Cardiac muscle cell (in vitro differentiated cells and primary cell): ENCODE measurements around the gene ZBED1. TPM values are rescaled to one million over a fixed set of nuclear protein-coding genes. Genes with fewer than 3 reads are reported as not detected.
"Not testable (repeated sequence)": the region's sequence is repeated elsewhere in the genome, so short reads cannot be mapped to it uniquely, and the experiment has no call there.

Source experiments
- DNase-seq, 2 donors: peaks; one replicate each; pipeline versions ENCODE4 v3.0.0 to v3.0.0-alpha.2; 2010 to 2017; ENCODE audit warnings: low read depth in 1 of 2, low spot score in 1 of 2
- H3K27ac ChIP-seq: fragments of 200-600 bp; sonication (generic); 2 replicates; pipeline ENCODE4 v1.5.1; 2016
- H3K27me3 ChIP-seq: fragments of 200-600 bp; sonication (generic); 2 replicates; pipeline ENCODE4 v1.6.0; 2016; ENCODE audit warnings: control low read depth
- H3K36me3 ChIP-seq: fragments of 200-600 bp; sonication (generic); 2 replicates; pipeline ENCODE4 v1.5.1; 2016; ENCODE audit warnings: control low read depth
- H3K4me1 ChIP-seq: fragments of 200-600 bp; sonication (generic); 2 replicates; pipeline ENCODE4 v1.8.1; 2017; ENCODE audit warnings: low read depth, mild to moderate bottlenecking, mixed run types
- H3K4me3 ChIP-seq: fragments of 200-600 bp; sonication (generic); 2 replicates; pipeline ENCODE4 v1.5.1; 2016; ENCODE audit warnings: mild to moderate bottlenecking
- H3K9me3 ChIP-seq: fragments of 200-600 bp; sonication (generic); 2 replicates; pipeline ENCODE4 v1.5.1; 2017; ENCODE audit warnings: low read depth, mild to moderate bottlenecking, control low read depth
- polyA plus RNA-seq: library from polyadenylated mRNA; unstranded; fragments of >200 nt; fragmentation: Nextera tagmentation; extraction: Ambion mirVana; gene quantifications from 2 replicates; pipeline ENCODE4 v1.2.1, GENCODE V29; 2016
- total RNA-seq: library from RNA; depleted of rRNA; stranded (reverse); fragments of >200 nt; gene quantifications from 2 replicates; pipeline ENCODE4 v1.2.3, GENCODE V29; 2016
- TF ChIP-seq, protein P1 (sequence below): IDR thresholded peaks from 2 replicates; pipeline ENCODE4 v1.5.1; 2012; ENCODE audit warnings: low read depth, mild to moderate bottlenecking, low read length

Gene ZBED1
- total and polyA plus RNA-seq, 2 experiments from 2014 or later: 21.0 to 32.3 TPM

DNA sequence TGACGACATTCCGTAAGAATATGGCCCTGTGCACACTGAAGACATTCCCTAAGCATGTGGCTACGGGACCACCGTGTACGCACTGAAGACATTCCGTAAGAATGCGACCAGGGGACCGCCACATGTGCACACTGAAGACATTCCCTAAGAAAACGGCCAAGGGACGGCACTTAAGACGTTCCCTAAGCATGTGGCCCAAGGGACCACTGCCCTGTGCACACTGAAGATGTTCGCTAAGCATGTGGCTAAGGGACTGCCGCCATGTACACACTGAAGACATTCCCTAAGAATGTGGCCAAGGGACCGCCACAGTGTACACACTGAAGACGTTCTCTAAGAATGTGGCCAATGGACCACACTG lies 21.4 kb downstream of the ZBED1 start:
- Histone ChIP-seq H3K36me3 (no peaks in the 10 kb centered on the region), H3K9me3 (no peaks in the 10 kb centered on the region), H3K4me3 (no peak overlapping the region), H3K4me1 (peaks cover 5% of the 10 kb centered on the region), H3K27ac (no peak overlapping the region), H3K27me3 (no peaks in the 10 kb centered on the region)
- TF ChIP-seq, protein P1, sequence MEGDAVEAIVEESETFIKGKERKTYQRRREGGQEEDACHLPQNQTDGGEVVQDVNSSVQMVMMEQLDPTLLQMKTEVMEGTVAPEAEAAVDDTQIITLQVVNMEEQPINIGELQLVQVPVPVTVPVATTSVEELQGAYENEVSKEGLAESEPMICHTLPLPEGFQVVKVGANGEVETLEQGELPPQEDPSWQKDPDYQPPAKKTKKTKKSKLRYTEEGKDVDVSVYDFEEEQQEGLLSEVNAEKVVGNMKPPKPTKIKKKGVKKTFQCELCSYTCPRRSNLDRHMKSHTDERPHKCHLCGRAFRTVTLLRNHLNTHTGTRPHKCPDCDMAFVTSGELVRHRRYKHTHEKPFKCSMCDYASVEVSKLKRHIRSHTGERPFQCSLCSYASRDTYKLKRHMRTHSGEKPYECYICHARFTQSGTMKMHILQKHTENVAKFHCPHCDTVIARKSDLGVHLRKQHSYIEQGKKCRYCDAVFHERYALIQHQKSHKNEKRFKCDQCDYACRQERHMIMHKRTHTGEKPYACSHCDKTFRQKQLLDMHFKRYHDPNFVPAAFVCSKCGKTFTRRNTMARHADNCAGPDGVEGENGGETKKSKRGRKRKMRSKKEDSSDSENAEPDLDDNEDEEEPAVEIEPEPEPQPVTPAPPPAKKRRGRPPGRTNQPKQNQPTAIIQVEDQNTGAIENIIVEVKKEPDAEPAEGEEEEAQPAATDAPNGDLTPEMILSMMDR: no peak
- no peak for DNase-seq

DNA sequence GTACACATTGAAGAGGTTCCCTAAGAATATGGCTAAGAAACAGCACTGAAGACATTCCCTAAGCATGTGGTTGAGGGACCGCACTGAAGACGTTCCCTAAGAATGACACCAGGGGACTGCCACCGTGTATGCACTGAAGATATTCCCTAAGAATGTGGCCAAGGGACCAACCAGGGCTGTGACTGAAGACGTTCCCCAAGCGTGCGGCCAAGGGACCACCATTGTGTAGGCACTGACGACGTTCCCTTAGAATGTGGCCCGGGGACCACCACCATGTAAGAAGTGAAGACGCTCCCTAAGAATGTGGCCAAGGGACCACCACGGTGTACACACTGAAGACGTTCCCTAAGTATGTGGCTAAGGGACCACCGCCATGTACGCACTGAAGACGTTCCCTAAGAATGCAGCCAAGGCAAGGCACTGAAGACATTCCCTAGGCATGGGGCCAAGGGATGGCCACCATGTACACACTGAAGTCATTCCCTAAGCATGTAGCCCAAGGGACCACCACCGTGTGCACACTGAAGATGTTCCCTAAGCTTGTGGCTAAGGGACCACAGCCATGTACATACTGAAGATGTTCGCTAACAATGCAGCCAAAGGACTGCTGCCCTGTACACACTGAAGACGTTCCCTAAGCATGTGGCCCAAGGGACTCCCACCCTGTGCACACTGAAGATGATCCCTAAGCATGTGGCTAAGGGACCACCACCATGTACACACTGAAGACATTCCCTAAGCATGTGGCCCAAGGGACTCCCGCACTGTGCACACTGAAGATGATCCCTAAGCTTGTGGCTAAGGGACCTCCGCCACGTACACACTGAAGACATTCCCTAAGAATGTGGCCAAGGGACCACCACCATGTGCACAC lies 22.0 kb downstream of the ZBED1 start:
- H3K4me1 ChIP-seq: no peaks in the 10 kb centered on the region
- no peak overlapping the region for H3K27ac ChIP-seq
- TF ChIP-seq, protein P1: no peak
- no peaks in the 10 kb centered on the region for H3K27me3 ChIP-seq
- no peaks in the 10 kb centered on the region for H3K36me3 ChIP-seq
- no peak overlapping the region for H3K4me3 ChIP-seq
- no peaks in the 10 kb centered on the region for H3K9me3 ChIP-seq
- no peak for DNase-seq

DNA sequence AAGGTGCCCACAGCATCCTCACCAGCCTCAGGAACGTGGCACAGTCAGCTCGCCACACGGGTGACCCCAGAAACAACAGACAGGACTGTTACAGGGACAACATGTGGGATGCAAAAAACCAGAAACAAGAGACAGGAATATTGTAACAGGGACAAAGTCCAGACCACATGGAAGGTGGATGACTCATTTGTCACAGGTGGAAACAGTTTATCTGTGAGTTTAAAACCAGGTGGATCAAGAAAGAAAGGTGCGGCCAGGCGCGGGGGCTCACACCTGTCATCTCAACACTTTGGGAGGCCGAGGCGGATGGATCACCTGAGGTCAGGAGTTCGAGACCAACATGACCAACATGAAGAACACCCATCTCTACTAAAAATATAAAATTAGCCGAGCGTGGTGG lies 23.5 kb downstream of the ZBED1 start:
- not testable (repeated sequence) for H3K9me3 ChIP-seq, H3K27me3 ChIP-seq, H3K36me3 ChIP-seq, H3K4me1 ChIP-seq, H3K4me3 ChIP-seq, DNase-seq, H3K27ac ChIP-seq

DNA sequence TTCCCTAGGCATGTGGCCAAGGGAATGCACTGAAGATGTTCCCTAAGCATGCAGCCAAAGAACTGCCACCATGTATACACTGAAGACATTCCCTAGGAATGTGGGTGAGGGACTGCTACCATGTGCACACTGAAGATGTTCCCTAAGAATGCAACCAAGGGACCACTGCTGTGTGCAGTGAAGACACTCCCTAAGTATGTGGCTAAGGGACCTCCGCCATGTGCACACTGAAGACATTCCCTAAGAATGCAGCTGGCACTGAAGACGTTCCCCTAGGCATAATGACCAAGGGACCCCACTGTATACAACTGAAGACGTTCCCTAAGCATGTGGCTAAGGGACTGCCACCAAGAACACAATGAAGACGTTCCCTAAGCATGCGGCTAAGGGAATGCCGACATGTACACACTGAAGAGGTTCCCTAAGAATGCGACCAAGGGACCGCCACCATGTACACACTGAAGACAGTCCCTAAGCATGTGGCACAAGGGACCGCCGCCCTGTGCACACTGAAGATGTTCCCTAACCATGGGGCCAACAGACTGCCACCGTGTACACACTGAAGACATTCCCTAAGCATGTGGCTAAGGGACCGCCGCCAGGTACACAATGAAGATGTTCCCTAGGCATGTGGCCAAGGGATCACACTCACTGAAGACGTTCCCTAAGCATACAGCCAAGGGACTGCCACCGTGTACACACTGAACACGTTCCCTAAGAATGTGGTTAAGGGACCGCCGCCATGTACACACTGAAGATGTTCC lies 25.6 kb downstream of the ZBED1 start:
- H3K9me3 ChIP-seq: no peaks in the 10 kb centered on the region
- TF ChIP-seq, protein P1: no peak
- no peak overlapping the region for H3K27ac ChIP-seq
- H3K36me3 ChIP-seq: no peaks in the 10 kb centered on the region
- DNase-seq: no peak
- no peaks in the 10 kb centered on the region for H3K4me1 ChIP-seq
- H3K27me3 ChIP-seq: no peaks in the 10 kb centered on the region
- no peak overlapping the region for H3K4me3 ChIP-seq

DNA sequence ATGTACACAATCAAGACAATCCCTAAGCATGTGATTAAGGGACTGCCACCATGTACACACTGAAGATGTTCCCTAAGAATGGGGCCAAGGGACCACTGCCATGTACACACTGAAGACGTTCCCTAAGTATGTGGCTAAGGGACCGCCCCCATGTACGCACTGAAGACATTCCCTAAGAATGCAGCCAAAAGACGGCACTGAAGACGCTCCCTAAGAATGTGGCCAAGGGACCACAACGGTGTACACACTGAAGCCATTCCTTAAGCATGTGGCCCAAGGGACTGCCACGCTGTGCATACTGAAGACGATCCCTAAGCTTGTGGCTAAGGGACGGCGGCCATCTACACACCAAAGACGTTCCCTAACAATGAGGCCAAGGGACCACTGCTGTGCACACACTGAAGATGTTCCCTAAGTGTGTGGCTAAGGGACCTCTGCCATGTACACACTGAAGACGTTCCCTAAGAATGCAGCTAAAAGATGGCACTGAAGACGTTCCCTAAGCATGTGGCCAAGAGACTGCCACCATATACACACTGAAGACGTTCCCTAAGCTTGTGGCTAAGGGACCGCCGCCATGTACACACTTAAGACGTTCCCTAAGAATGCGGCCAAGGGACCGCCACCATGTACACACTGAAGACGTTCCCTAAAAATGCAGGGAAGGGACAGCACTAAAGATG lies 26.4 kb downstream of the ZBED1 start:
- no peaks in the 10 kb centered on the region for H3K9me3 ChIP-seq
- H3K4me1 ChIP-seq: no peaks in the 10 kb centered on the region
- no peak for DNase-seq
- H3K4me3 ChIP-seq: no peak overlapping the region
- no peaks in the 10 kb centered on the region for H3K36me3 ChIP-seq
- TF ChIP-seq, protein P1: no peak
- H3K27ac ChIP-seq: no peak overlapping the region
- no peaks in the 10 kb centered on the region for H3K27me3 ChIP-seq

DNA sequence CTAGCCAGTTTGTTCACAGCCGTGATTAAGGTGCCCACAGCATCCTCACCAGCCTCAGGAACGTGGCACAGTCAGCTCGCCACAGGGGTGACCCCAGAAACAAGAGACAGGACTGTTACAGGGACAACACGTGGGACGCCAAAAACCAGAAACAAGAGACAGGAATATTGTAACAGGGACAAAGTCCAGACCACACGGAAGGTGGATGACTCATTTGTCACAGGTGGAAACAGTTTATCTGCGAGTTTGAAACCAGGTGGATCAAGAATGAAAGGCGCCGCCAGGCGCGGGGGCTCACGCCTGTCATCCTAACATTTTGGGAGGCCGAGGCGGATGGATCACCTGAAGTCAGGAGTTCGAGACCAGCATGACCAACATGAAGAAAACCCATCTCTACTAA lies 27.7 kb downstream of the ZBED1 start:
- not testable (repeated sequence) for H3K4me1 ChIP-seq, H3K36me3 ChIP-seq, H3K9me3 ChIP-seq, DNase-seq, H3K27ac ChIP-seq, H3K27me3 ChIP-seq, H3K4me3 ChIP-seq
